T-cell (primary cell): ENCODE results near the gene LIMS2. TPM values are rescaled to one million over a fixed set of nuclear protein-coding genes. Genes with fewer than 3 reads are reported as not detected.

Experiments
- ATAC-seq, 4 experiments: fragments of 200-7000 bp in 3 of 4; fragments of 150-1000 bp in 1 of 4; cut with Tn5 transposase; replicated peaks in 1 of 4; 1 replicate in 3 of 4; 2 replicates in 1 of 4; pipeline ENCODE4 v1.10.0; 2021; ENCODE audit warnings: moderate library complexity in 3 of 4, mild to moderate bottlenecking in 2 of 4, moderate number of reproducible peaks in 1 of 4
- CTCF ChIA-PET, 2 donors: fragments of 300-600 bp; sonication (Branson Sonifier 250); formaldehyde crosslinking; loops; one replicate each; lab custom pipeline; 2022; ENCODE audit warnings: antibody characterized with exemption in 2 of 2; lab: Charles Lee
- POLR2A ChIA-PET, 2 donors: fragments of 300-600 bp; sonication (Branson Sonifier 250); formaldehyde crosslinking; loops; one replicate each; lab custom pipeline; 2022; ENCODE audit warnings: antibody characterized with exemption in 2 of 2; lab: Charles Lee
- DNase-seq, 35 experiments: peaks; one replicate each; pipeline versions ENCODE4 v3.0.0 to v3.0.0-alpha.2; 2013 to 2023
- H3K27ac ChIP-seq: one replicate; pipeline ENCODE4 v1.5.1; 2013; ENCODE audit warnings: low read length
- H3K27me3 ChIP-seq, 2 experiments: replicated peaks in 1 of 2; 1 replicate in 1 of 2; 2 replicates in 1 of 2; pipeline versions ENCODE4 v1.6.1 to v1.7.0; 2013; ENCODE audit warnings: low read length in 1 of 2, mixed read lengths in 1 of 2; ENCODE audit not compliant: control insufficient read depth in 2 of 2, insufficient read depth in 2 of 2; ENCODE audit errors: extremely low read depth in 1 of 2
- H3K36me3 ChIP-seq, 2 donors: 1 replicate in 1 of 2; 2 replicates in 1 of 2; pipeline versions ENCODE4 v1.6.1 to v1.7.0; 2013; ENCODE audit warnings: low read length in 1 of 2; ENCODE audit not compliant: control insufficient read depth in 2 of 2, insufficient read depth in 1 of 2; ENCODE audit errors: extremely low read depth in 1 of 2
- H3K4me1 ChIP-seq, 2 experiments: 1 replicate in 1 of 2; 2 replicates in 1 of 2; pipeline versions ENCODE4 v1.6.1 to v1.7.0; 2013; ENCODE audit warnings: low read length in 2 of 2, mixed read lengths in 1 of 2; ENCODE audit not compliant: insufficient read depth in 2 of 2, control insufficient read depth in 1 of 2; ENCODE audit errors: extremely low read depth in 1 of 2
- H3K4me3 ChIP-seq, 2 donors: 1 replicate in 1 of 2; 2 replicates in 1 of 2; pipeline versions ENCODE4 v1.5.1 to v1.7.0; 2013; ENCODE audit warnings: mild to moderate bottlenecking in 2 of 2, low read length in 1 of 2, moderate library complexity in 1 of 2; ENCODE audit not compliant: control insufficient read depth in 1 of 2; ENCODE audit errors: extremely low read depth in 1 of 2
- H3K9me3 ChIP-seq: 2 replicates; pipeline ENCODE4 v1.7.0; 2013
- H3K27ac Mint-ChIP-seq, 2 donors: one replicate each; pipeline ENCODE4 v1.8.0; 2020 to 2021; ENCODE audit warnings: mild to moderate bottlenecking in 2 of 2, mixed read lengths in 2 of 2
- H3K27me3 Mint-ChIP-seq, 2 donors: one replicate each; pipeline ENCODE4 v1.8.0; 2021 to 2022; ENCODE audit warnings: mixed read lengths in 2 of 2
- H3K36me3 Mint-ChIP-seq: one replicate; pipeline ENCODE4 v1.8.0; 2021; ENCODE audit warnings: mixed read lengths
- H3K4me1 Mint-ChIP-seq, 3 donors: one replicate each; pipeline ENCODE4 v1.8.0; 2020 to 2022; ENCODE audit warnings: mixed read lengths in 3 of 3, mild to moderate bottlenecking in 1 of 3
- H3K4me3 Mint-ChIP-seq, 3 donors: one replicate each; pipeline ENCODE4 v1.8.0; 2020 to 2022; ENCODE audit warnings: mild to moderate bottlenecking in 3 of 3, mixed read lengths in 3 of 3, moderate library complexity in 3 of 3
- H3K9me3 Mint-ChIP-seq, 3 donors: one replicate each; pipeline ENCODE4 v1.8.0; 2020 to 2022; ENCODE audit warnings: mixed read lengths in 3 of 3
- WGBS: methylation state at CpG from one replicate; pipeline ENCODE4 v1.1.5; 2013; ENCODE audit warnings: missing lambda C conversion rate; ENCODE audit not compliant: insufficient coverage; 5-methylcytosine and 5-hydroxymethylcytosine counted together
- total RNA-seq, 35 experiments: library from RNA in 6 of 35; stranded (reverse) in 6 of 35; fragments of 120-200 nt in 1 of 35; gene quantifications; one replicate each; pipeline versions ENCODE4 v1.2.1 to v1.2.4 and lab custom pipeline; 2013 to 2026

The LIMS2 gene
- total RNA-seq, 5 donors from 2014 or later (not counting 1 experiment from before 2014, with no cell fraction given), result 8.4 to 14.8 (median 10.3) TPM

- Mint-ChIP-seq H3K27me3 (no peaks in the 10 kb centered on the region), H3K4me1 (peaks cover 0 to 11% (median 6%) of the 10 kb centered on the region in 3 donors), H3K9me3 (no peaks in the 10 kb centered on the region), H3K27ac (no peak overlapping the region), H3K36me3 (no peaks in the 10 kb centered on the region), H3K4me3 (no peak overlapping the region)
- Histone ChIP-seq H3K4me1 (peaks cover 3 to 8% of the 10 kb centered on the region in 2 experiments), H3K9me3 (no peaks in the 10 kb centered on the region), H3K27ac (no peak overlapping the region), H3K4me3 (no peak overlapping the region), H3K27me3 (peaks cover 0 to 9% of the 10 kb centered on the region in 2 experiments), H3K36me3 (no peaks in the 10 kb centered on the region)
- no peak for DNase-seq
- no peak for ATAC-seq
- 79% methylated on average over 10 of the region's 12 CpGs for WGBS
- ChIA-PET POLR2A (interaction anchor here in 1 of 2 donors (0.6 kb wide), 1 partner anchor 137 kb away, joined by 4 read pairs; no protein-coding TSS in a partner anchor), CTCF (no interaction called here)
Observed at GRCh38 chr2:127626175-127626574, 49.2 kb downstream of the LIMS2 start.

- Histone ChIP-seq H3K9me3 (no peaks in the 10 kb centered on the region), H3K4me3 (no peak overlapping the region), H3K4me1 (peaks cover 2 to 3% of the 10 kb centered on the region in 2 experiments), H3K36me3 (no peaks in the 10 kb centered on the region), H3K27ac (no peak overlapping the region), H3K27me3 (peaks cover 0 to 9% of the 10 kb centered on the region in 2 experiments)
- Mint-ChIP-seq H3K4me3 (no peak overlapping the region), H3K27me3 (no peaks in the 10 kb centered on the region), H3K27ac (no peak overlapping the region), H3K4me1 (peaks cover 0 to 11% (median 4%) of the 10 kb centered on the region in 3 donors), H3K36me3 (no peaks in the 10 kb centered on the region), H3K9me3 (no peaks in the 10 kb centered on the region)
- 61% methylated on average over 2 of the region's 2 CpGs for WGBS
- POLR2A ChIA-PET, result no interaction called here
- CTCF ChIA-PET, result interaction anchor here in 1 of 2 donors (0.6 kb wide), 1 partner anchor 31 kb away, joined by 3 read pairs; no protein-coding TSS in a partner anchor
- ATAC-seq (no peak), DNase-seq (no peak)
Observed at GRCh38 chr2:127625572-127625951, 49.8 kb downstream of the LIMS2 start.

GRCh38 chr2:127624756-127625571 is 50.4 kb downstream of the LIMS2 start:
- H3K9me3 ChIP-seq, result no peaks in the 10 kb centered on the region
- no peak for ATAC-seq
- H3K36me3 Mint-ChIP-seq, result no peaks in the 10 kb centered on the region
- H3K27ac ChIP-seq, result no peak overlapping the region
- no peaks in the 10 kb centered on the region for H3K4me1 ChIP-seq
- peaks cover 0 to 11% of the 10 kb centered on the region in 2 experiments for H3K27me3 ChIP-seq
- peaks cover 0 to 7% (median under 1%) of the 10 kb centered on the region in 3 donors for H3K4me1 Mint-ChIP-seq
- peak in 1 of 35 experiments; percentile 0 for DNase-seq
- H3K4me3 ChIP-seq, result no peak overlapping the region
- no peaks in the 10 kb centered on the region for H3K36me3 ChIP-seq
- H3K27ac Mint-ChIP-seq, result no peak overlapping the region
- ChIA-PET CTCF (interaction anchor here in 1 of 2 donors (0.6 kb wide), 1 partner anchor 32 kb away, joined by 3 read pairs; no protein-coding TSS in a partner anchor), POLR2A (no interaction called here)
- H3K9me3 Mint-ChIP-seq, result no peaks in the 10 kb centered on the region
- no peak overlapping the region for H3K4me3 Mint-ChIP-seq
- H3K27me3 Mint-ChIP-seq, result no peaks in the 10 kb centered on the region
- 88% methylated on average over 17 of the region's 23 CpGs for WGBS

- no peaks in the 10 kb centered on the region for H3K27me3 Mint-ChIP-seq
- DNase-seq (no peak), ATAC-seq (no peak)
- ChIA-PET POLR2A (no interaction called here), CTCF (interaction anchor here in 1 of 2 donors (0.6 kb wide), 1 partner anchor 21 kb away, joined by 9 read pairs; no protein-coding TSS in a partner anchor)
- H3K4me3 Mint-ChIP-seq, result no peak overlapping the region
- H3K4me3 ChIP-seq, result no peak overlapping the region
- WGBS, result 83% methylated on average over 4 of the region's 5 CpGs
- no peaks in the 10 kb centered on the region for H3K9me3 ChIP-seq
- H3K36me3 Mint-ChIP-seq, result no peaks in the 10 kb centered on the region
- no peaks in the 10 kb centered on the region for H3K9me3 Mint-ChIP-seq
- H3K4me1 Mint-ChIP-seq, result peaks cover 0 to 6% (median 0%) of the 10 kb centered on the region in 3 donors
- H3K27me3 ChIP-seq, result peaks cover 0 to 15% of the 10 kb centered on the region in 2 experiments
- no peaks in the 10 kb centered on the region for H3K4me1 ChIP-seq
- no peaks in the 10 kb centered on the region for H3K36me3 ChIP-seq
- no peak overlapping the region for H3K27ac Mint-ChIP-seq
- H3K27ac ChIP-seq, result no peak overlapping the region
Observed at GRCh38 chr2:127624320-127624755, 51.0 kb downstream of the LIMS2 start.

- Histone ChIP-seq H3K36me3 (no peaks in the 10 kb centered on the region), H3K27me3 (peaks cover 0 to 15% of the 10 kb centered on the region in 2 experiments), H3K9me3 (no peaks in the 10 kb centered on the region), H3K4me1 (no peaks in the 10 kb centered on the region), H3K27ac (no peak overlapping the region), H3K4me3 (no peak overlapping the region)
- Mint-ChIP-seq H3K9me3 (no peaks in the 10 kb centered on the region), H3K27me3 (peaks cover 1 to 2% of the 10 kb centered on the region in 2 donors), H3K27ac (no peak overlapping the region), H3K36me3 (no peaks in the 10 kb centered on the region), H3K4me3 (no peak overlapping the region), H3K4me1 (peaks cover 0 to 6% (median 0%) of the 10 kb centered on the region in 3 donors)
- POLR2A ChIA-PET, result no interaction called here
- ATAC-seq (peak in 1 of 4 experiments; percentile 19), DNase-seq (peak in 2 of 35 experiments; percentile 1 to 19)
- WGBS, result 84% methylated on average over 32 of the region's 38 CpGs
- CTCF ChIA-PET, result interaction anchor here in 1 of 2 donors (0.6 kb wide), 1 partner anchor 22 kb away, joined by 9 read pairs; no protein-coding TSS in a partner anchor
Observed at GRCh38 chr2:127623388-127624319, 51.7 kb downstream of the LIMS2 start.
